ENCODE data around the gene ABCC6.
"Not testable (repeated sequence)": the region's sequence is repeated elsewhere in the genome, so short reads cannot be mapped to it uniquely, and the experiment has no call there.

The ABCC6 gene

DNA sequence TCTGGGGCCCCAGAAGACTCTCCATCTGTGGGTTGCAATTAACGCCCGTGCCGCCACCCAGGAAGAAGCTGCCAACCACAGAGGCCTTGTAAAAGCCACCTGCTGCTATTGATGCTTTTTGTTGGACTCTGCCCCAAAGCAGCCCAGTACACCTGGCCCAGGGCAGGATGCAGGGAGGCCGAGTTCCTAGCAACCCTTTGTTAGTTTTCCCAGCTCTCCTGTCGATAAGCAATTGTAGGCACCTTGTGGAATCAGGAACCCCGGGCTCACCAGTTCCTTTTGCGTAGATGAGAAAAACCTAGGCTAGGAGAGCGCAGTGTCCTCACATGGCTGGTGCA is 103.3 kb downstream of the ABCC6 start:
- no peak overlapping the region for H3K4me3 ChIP-seq (ENCODE audit: low read depth, low read length)

DNA sequence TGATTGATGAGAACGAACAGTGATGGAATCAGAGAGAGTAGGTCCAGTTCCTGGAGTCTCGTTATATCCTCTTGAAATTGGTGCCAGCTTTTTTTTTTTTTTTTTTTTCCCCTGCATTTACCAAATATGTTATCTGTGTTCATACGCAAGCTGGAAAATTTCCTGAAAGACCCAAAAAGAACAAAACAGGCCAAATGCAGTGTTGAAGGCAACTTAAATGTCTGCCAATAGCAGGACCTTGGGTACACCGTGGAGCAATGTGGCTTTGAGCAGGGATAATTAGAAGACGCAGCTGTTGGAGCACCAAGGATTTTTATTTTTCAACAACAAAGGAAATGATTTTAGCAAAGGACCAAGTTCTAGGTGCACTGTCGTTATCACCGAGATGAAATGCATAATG is 105.0 kb downstream of the ABCC6 start:
- no peak overlapping the region for H3K4me3 ChIP-seq (ENCODE audit: low read depth, low read length)

DNA sequence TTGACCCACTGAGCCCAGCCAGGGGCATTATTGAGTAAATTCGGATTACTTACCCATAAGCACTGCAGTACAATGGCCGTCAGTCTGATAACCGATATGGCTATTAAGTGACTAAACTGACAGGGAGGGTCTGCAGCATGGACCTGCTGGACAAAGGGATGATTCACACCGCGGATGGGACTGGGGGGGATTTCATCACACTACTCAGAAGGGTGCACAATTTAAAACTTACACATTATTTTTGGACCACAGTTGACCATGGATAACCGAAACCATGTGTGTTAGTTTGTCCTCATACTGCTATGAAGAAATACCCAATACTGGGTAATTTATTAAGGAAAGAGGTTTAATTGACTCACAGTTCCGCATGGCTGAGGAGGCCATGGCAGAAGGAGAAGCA is 106.5 kb downstream of the ABCC6 start:
- no peak overlapping the region for H3K4me3 ChIP-seq (ENCODE audit: low read depth, low read length)

DNA sequence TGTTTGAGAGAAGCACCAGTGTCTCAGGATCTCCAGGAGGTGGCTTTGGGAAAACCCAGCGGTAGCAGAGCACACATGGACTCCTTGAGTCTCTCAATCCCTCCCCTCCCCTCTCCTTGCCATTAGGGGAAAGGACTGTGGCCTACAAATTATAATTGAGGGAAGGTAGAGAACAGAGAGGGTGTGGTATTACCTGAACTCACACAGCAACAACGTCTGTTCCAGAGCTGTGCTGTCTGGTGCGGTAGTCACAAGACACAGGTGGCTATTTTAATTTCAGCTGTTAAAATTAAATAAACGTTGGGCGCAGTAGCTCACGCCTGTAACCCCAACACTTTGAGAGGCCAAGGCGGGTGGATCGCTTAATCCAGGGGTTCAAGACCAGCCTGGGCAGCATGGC is 110.2 kb downstream of the ABCC6 start:
- H3K4me3 ChIP-seq (ENCODE audit: low read depth, low read length), result no peak overlapping the region

DNA sequence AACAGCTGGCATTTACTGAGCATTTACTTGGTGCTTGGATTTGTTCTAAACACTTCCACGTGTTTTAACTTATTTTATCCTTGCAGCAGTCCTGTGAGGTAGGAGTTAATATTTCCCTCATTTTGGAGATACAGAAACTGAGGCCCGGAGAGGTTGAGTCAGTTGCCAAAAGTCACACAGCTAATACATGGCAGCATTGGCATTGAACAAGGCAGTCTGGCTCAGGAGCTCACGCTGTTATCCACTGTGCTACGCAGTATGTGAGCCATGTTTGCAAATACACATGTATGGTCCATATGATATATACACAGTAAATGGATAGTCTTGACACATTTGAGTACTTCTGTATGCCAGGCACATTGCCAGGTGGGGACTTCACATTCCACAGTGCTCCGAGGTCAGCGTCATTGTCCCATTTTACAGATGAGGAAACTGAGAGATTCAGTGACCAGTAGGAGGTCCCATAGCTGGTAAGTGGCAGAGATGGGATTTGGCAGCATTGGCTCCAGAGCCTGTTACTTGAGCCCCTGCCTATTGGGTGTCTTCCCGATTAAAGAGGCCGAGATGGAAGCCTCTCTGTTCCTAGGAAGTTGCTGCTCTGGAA is 110.7 kb downstream of the ABCC6 start:
- no peak overlapping the region for H3K4me3 ChIP-seq (ENCODE audit: low read depth, low read length)

DNA sequence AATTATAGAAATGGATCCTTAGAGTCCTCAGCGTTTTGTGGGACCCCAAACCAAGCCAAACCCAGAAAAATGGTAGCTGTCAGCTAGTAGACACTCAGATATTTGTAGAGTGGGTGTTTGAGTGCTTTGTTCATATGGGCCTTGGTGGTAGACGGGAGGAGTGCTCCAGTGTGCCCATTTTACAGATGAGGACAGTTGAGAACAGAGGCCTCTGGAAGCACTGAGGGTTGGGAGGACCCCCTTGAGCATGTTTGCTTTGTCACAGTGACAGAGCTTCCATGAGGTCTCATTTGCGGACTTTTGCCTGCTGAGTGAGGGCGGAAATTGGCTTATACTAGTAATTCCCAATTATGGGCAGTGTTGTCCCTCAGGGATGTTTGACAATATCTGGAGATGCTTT is 111.7 kb downstream of the ABCC6 start:
- H3K4me3 ChIP-seq (ENCODE audit: low read depth, low read length), result no peak overlapping the region

DNA sequence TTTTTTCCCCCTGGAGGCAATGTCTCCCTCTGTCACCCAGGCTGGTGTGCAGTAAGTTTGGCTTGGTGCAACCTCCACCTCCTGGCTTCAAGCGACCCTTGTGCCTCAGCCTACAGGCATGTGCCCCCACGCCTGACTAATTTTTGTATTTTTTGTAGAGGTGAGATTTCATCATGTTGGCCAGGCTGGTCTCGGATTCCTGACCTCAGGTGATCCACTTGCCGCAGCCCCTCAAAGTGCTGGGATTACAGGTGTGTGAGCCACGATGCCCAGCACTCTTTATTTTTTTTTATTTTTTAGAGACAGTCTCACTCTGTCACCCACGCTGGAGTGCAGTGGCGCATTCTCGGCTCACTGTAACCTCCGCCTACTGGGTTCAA is 113.2 kb downstream of the ABCC6 start:
- no peak overlapping the region for H3K4me3 ChIP-seq (ENCODE audit: low read depth, low read length)

DNA sequence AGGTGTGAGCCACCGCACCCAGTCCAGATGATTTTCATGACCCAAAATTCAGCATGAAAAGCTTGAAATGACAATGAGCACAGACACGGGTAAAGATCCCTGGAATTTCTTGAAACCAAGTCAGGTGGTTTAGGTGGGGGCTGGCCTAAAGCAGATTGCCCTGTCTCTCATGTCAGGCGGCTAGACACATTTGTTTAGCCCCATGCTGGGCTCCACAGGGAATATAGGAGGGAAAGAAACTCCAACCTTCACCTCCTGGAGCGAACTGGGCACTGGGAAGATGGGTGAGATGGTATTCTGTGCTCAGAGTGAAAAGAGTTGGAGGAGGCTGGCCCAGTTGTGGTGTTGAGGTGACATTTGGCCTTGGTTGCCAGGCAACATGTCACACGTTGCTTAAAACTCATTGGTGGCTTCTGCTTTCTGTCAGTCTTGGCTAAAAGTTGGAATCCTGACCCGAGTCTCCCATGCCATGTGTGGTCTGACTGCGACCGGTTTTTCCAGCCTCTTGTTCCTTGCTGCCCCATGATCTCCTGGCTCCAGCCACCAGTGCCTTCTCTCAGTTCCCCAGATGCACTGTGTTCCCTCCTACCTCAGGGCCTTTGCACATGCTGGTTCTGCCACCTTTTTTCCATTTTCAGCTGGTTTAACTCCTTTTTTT is 113.7 kb downstream of the ABCC6 start:
- H3K4me3 ChIP-seq (ENCODE audit: low read depth, low read length), result no peak overlapping the region

DNA sequence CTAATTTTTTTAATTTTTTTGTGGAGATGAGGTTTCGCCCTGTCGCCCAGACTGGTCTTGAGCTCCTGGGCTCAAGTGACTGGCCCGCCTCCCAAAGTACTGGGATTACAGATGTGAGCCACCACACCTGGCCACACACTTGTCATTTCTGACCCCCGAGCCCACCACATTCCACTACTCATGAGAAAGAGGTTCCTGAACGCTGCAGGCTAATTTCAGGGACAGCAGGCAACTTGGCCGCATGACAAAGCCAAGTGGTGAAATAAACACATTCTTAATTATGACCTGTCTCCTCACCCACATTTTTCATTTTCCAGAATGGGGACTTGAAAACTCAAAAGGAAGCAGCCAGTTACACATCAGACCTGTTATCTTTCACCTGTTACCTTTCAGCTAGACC is 114.5 kb downstream of the ABCC6 start:
- H3K4me3 ChIP-seq (ENCODE audit: low read depth, low read length), result no peak overlapping the region

DNA sequence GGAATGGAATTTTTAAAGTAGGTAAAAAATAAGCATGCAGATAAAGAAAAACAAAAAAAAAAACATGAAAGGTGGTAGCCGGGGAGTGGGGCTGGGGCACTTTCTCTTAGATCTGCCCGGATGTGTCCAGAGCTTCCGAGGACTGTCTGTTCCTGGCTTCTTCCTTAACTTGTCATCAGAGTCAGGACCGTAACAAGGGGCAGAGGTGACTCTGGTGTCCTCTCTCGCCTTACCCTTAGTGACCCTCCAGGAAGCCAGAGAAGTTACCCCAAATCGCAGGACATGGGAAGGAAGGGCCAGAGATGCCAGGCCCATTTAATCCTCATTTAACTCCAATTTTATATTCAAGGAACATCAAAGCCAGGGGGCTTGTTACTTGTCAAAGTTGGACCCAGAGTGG is 115.5 kb downstream of the ABCC6 start:
- H3K4me3 ChIP-seq (ENCODE audit: low read depth, low read length), result no peak overlapping the region

DNA sequence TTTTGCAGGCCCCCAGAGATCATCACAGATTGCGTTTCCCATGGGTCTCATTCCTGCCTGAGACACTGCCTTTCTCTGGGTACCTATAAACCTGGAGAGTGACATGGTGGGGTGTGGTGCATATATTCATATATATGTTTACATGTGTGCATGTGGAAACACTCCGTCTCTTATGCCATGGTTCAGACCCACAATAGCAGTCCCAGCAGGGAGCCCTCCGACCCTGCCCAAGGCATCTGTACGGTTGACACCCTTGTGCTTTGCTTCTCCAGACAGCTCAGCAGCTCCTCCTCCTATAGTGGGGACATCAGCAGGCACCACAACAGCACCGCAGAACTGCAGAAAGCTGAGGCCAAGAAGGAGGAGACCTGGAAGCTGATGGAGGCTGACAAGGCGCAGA is 116.8 kb downstream of the ABCC6 start:
- H3K4me3 ChIP-seq (ENCODE audit: low read depth, low read length), result no peak overlapping the region

DNA sequence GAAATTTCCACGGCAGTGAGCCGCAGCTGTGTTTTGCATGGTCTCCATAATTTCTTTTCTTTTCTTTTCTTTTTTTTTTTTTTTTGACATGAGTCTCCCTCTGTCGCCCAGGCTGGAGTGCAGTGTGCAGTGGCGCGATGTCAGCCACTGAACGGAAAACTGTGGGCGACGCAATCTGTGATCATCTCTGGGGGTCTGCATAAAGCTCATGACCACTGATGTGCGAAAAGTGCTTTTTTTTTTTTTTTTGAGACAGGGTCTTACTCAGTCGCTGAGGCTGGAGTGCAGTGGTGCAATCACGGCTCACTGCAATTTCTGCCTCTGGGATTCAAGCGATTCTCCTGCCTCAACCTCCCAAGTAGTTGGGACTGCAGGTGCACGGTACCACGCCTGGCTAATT is 117.6 kb downstream of the ABCC6 start:
- no peak overlapping the region for H3K4me3 ChIP-seq (ENCODE audit: low read depth, low read length)

DNA sequence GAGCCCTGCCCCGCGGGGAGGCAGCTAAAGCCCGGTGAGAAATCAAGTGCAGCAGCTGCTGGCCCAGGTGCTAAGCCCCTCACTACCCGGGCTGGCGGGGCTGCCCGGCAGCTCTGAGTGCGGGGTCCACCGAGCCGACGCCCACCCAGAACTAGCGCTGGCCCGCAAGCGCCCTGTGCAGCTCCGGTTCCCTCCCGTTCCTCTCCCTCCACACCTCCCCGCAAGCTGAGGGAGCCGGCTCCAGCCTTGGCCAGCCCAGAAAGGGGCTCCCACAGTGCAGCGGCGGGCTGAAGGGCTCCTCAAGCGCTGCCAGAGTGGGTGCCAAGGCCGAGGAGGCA is 118.5 kb downstream of the ABCC6 start:
- H3K4me3 ChIP-seq (ENCODE audit: low read depth, low read length), result not testable (repeated sequence)

DNA sequence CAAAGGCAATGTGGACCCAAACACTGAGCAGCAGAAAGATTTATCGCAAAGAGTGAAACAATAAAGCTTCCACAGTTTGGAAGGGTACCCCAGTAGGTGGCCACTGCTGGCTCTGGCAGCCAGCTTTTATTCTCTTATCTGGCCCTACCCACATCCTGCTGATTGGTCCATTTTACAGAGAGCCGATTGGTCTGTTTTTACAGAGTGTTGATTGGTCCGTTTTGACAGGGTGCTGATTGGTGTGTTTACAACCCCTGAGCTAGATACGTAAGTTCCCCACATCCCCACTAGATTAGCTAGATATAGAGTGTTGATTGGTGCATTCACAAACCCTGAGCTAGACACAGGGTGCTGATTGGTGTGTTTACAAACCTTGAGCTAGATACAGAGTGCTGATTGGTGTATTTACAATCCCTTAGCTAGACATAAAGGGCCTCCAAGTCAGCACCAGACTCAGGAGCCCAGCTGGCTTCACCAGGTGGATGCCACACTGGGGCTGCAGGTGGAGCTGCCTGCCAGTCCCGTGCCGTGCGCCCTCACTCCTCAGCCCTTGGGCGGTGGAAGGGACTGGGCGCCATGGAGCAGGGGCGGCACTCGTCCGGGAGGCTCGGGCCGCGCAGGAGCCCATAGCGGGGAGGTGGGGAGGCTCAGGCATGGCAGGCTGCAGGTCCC is 119.0 kb downstream of the ABCC6 start:
- not testable (repeated sequence) for H3K4me3 ChIP-seq (ENCODE audit: low read depth, low read length)

DNA sequence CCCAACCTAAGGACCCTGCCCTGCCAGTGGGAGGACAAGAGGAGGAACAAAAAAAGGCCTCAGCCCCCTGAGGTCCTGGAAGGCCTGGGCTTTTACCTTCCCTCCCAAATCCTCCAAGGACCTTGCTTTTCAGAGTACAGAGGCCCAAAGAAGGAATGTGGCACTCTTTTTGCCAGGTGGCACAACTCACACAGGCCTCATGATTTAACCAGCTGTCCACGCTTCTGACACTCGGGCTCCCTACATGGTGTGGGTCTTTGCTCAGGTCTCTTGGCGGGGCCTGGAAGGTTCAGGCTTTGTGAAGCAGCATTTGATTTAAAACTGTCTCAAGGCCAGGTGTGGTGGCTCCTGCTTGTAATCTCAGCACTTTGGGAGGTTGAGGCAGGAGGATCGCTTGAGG is 120.6 kb downstream of the ABCC6 start:
- no peak overlapping the region for H3K4me3 ChIP-seq (ENCODE audit: low read depth, low read length)

DNA sequence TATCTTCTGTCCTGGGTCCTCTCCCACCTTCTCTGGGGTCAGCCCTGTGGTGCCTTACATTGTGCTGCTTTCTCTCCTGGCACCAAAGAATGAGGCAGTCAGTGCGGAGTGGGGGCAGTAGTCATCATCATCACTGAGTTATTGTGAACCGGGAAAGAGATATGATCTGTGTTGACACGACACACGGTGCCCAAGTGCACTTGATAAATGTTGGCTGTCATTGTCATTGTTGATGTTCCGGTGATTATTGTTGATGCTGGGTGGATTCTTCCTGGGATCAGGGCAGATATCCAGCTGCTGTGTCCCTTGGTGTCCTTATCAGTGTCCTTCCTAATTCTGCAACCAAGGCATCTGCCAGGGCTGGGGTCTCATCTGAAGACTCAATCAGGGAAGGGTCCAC is 121.7 kb downstream of the ABCC6 start:
- H3K4me3 ChIP-seq (ENCODE audit: low read depth, low read length), result no peak overlapping the region

DNA sequence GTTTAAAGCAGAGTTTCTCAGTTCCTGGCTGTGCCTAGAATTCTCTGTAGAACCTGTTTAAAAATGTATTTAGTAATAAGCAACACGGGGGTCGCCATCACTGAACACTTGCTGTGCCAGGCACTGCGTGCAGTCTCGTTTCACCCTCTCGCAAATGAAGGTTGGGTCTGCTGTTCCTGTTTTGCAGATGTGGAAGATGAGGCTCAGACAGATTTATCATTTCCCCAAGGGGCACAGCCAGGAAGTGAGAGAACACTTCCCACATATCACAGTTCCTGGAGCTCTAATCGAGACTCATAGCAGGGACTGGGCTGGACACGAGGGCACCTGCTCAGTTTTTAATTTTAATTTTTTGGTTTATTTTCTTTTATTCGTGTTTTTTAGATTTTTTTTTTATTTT is 122.7 kb downstream of the ABCC6 start:
- no peak overlapping the region for H3K4me3 ChIP-seq (ENCODE audit: low read depth, low read length)

DNA sequence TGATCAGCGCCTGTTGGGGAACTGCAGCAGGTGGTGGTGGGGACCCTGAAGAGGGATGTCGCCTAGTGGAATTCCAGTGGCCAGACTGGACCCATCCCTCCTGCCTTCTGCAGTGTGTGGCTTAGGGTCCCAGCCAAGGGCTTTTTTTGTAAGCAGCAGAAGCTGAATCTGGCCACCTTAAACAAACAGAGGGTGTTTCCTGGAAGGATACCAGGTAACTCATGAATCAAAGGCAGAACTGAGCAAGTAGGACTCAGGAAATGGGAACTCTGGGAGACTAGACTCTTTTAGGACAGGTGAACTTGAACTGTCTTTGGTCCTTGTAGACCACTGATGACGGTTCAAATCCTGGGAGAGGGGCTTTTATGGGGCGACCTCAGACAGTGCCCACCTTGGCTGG is 124.0 kb downstream of the ABCC6 start:
- no peak overlapping the region for H3K4me3 ChIP-seq (ENCODE audit: low read depth, low read length)
